HepG2 (cell line): ENCODE results near the gene KRTAP9-2. TPM values are rescaled to one million over a fixed set of nuclear protein-coding genes. Genes with fewer than 3 reads are reported as not detected.
"Not testable (repeated sequence)": the region's sequence is repeated elsewhere in the genome, so short reads cannot be mapped to it uniquely, and the experiment has no call there.

ENCODE experiments used
- ATAC-seq: fragments of 200-7000 bp; cut with Tn5 transposase; 3 replicates; pipeline ENCODE4 v1.9.1; 2020; ENCODE audit warnings: mild to moderate bottlenecking, moderate library complexity
- BruUV-seq: library from RNA; stranded (reverse); fragments of 400-500 nt; replicated peaks from 2 replicates; lab custom pipeline; 2021; lab: Mats Ljungman, UMichigan
- CTCF ChIA-PET: fragments of 300-600 bp; formaldehyde crosslinking; extraction: SDS; loops from one replicate; lab custom pipeline; 2021; ENCODE audit warnings: low total read pairs, inconsistent platforms, low intra/inter-chr PET ratio; lab: Yijun Ruan, JAX
- POLR2A ChIA-PET: fragments of 350-600 bp; sonication (Branson Sonifier 250); formaldehyde crosslinking; loops from one replicate; lab custom pipeline; 2020; ENCODE audit warnings: antibody characterized with exemption, inconsistent platforms; lab: Yijun Ruan, JAX
- DNase-seq: peaks from one replicate; pipeline ENCODE4 v3.0.0-alpha.2; 2015; ENCODE audit warnings: low spot score
- FAIRE-seq: peaks from 3 replicates; lab custom pipeline; 2011; peaks lifted over from hg19 to GRCh38; lab: Jason Lieb, UNC
- H2AFZ ChIP-seq: one replicate; pipeline ENCODE4 v1.6.1; 2011; ENCODE audit warnings: low read length, inconsistent platforms
- H3K27ac ChIP-seq: fragments of 300-600 bp; 3 replicates; pipeline ENCODE4 v1.8.0; 2011; ENCODE audit warnings: mixed run types, mild to moderate bottlenecking, mixed read lengths, low read length, inconsistent platforms; ENCODE audit not compliant: insufficient read depth; ENCODE audit errors: extremely low read length
- H3K27me3 ChIP-seq, 2 experiments: fragments of 200-600 bp in 1 of 2; 2 replicates in 1 of 2; 3 replicates in 1 of 2; pipeline versions ENCODE4 v1.6.0 to v1.8.0; 2011; ENCODE audit warnings: low read length in 2 of 2, mild to moderate bottlenecking in 2 of 2, moderate library complexity in 2 of 2, inconsistent platforms in 1 of 2; ENCODE audit not compliant: insufficient read depth in 2 of 2, control insufficient read depth in 1 of 2
- H3K36me3 ChIP-seq, 2 experiments: fragments of 200-600 bp in 1 of 2; replicated peaks in 1 of 2; 2 replicates in 1 of 2; 3 replicates in 1 of 2; pipeline versions ENCODE4 v1.5.1 to v1.8.0; 2011; ENCODE audit warnings: low read length in 2 of 2, inconsistent platforms in 1 of 2; ENCODE audit not compliant: insufficient read depth in 2 of 2, control insufficient read depth in 1 of 2
- H3K4me1 ChIP-seq: 2 replicates; pipeline ENCODE4 v1.5.1; 2012; ENCODE audit warnings: low read length, inconsistent platforms; ENCODE audit not compliant: insufficient read depth
- H3K4me2 ChIP-seq: 2 replicates; pipeline ENCODE4 v1.6.0; 2011; ENCODE audit warnings: low read depth, low read length, inconsistent platforms
- H3K4me3 ChIP-seq, 3 experiments: fragments of 200-600 bp in 1 of 3; sonication (generic), shearing (Covaris generic) in 1 of 3; replicated peaks in 1 of 3; 2 replicates each; pipeline ENCODE4 v1.5.1; 2011 to 2016; ENCODE audit warnings: low read length in 3 of 3, inconsistent platforms in 2 of 3, low read depth in 2 of 3, mild to moderate bottlenecking in 2 of 3, control low read depth in 1 of 3, mixed read lengths in 1 of 3; ENCODE audit not compliant: insufficient read depth in 1 of 3
- H3K79me2 ChIP-seq: one replicate; pipeline ENCODE4 v1.6.1; 2011; ENCODE audit warnings: low read length, inconsistent platforms; ENCODE audit not compliant: insufficient read depth
- H3K9ac ChIP-seq: 2 replicates; pipeline ENCODE4 v1.6.0; 2011; ENCODE audit warnings: mild to moderate bottlenecking, low read depth, low read length, inconsistent platforms; ENCODE audit not compliant: insufficient read depth
- H3K9me3 ChIP-seq: 2 replicates; pipeline ENCODE4 v1.5.1; 2012; ENCODE audit warnings: mild to moderate bottlenecking, low read length
- H4K20me1 ChIP-seq: 2 replicates; pipeline ENCODE4 v1.6.0; 2011; ENCODE audit warnings: inconsistent platforms, mild to moderate bottlenecking, low read length, moderate library complexity; ENCODE audit not compliant: insufficient read depth
- CCAR2 ChIP-seq: fragments of 200-400 bp; formaldehyde crosslinking; optimal IDR thresholded peaks from 2 replicates; pipeline ENCODE3; 2018; ENCODE audit warnings: low read depth, mild to moderate bottlenecking, low read length, moderate library complexity
- DMTF1 ChIP-seq: sonication (generic); formaldehyde crosslinking; IDR thresholded peaks from 2 replicates; pipeline ENCODE4 v1.4.0; 2020; ENCODE audit warnings: mild to moderate bottlenecking, missing genetic modification reagents
- HES4 ChIP-seq: sonication (generic); formaldehyde crosslinking; IDR thresholded peaks from 2 replicates; pipeline ENCODE4 v1.9.0; 2021; ENCODE audit warnings: mild to moderate bottlenecking, missing genetic modification reagents, borderline replicate concordance
- HIVEP1 ChIP-seq: sonication (generic); formaldehyde crosslinking; IDR thresholded peaks from 2 replicates; pipeline ENCODE4 v1.4.0; 2020; ENCODE audit warnings: mild to moderate bottlenecking, missing genetic modification reagents
- HNRNPUL1 ChIP-seq: fragments of 200-400 bp; formaldehyde crosslinking; IDR thresholded peaks from 2 replicates; pipeline ENCODE4 v1.6.1; 2017; ENCODE audit warnings: low read depth, mild to moderate bottlenecking, low read length, moderate library complexity
- PRMT3 ChIP-seq: sonication (generic); formaldehyde crosslinking; IDR thresholded peaks from 2 replicates; pipeline ENCODE4 v1.8.1; 2022; ENCODE audit warnings: low read depth, mild to moderate bottlenecking, moderate library complexity, missing genetic modification reagents, borderline replicate concordance
- RFXAP ChIP-seq: sonication (generic); formaldehyde crosslinking; IDR thresholded peaks from 2 replicates; pipeline ENCODE4 v1.4.0; 2020; ENCODE audit warnings: missing genetic modification reagents, borderline replicate concordance
- ZBTB14 ChIP-seq: sonication (generic); formaldehyde crosslinking; IDR thresholded peaks from 2 replicates; pipeline ENCODE4 v1.4.0; 2020; ENCODE audit warnings: missing genetic modification reagents
- ZBTB3 ChIP-seq: sonication (generic); formaldehyde crosslinking; IDR thresholded peaks from 2 replicates; pipeline ENCODE4 v1.4.0; 2020; ENCODE audit warnings: low read depth, mild to moderate bottlenecking, moderate library complexity, missing genetic modification reagents, borderline replicate concordance
- ZBTB37 ChIP-seq: sonication (generic); formaldehyde crosslinking; IDR thresholded peaks from 2 replicates; pipeline ENCODE4 v1.4.0; 2020; ENCODE audit warnings: mild to moderate bottlenecking, missing genetic modification reagents
- ZFP36L2 ChIP-seq: sonication (generic); formaldehyde crosslinking; IDR thresholded peaks from 2 replicates; pipeline ENCODE4 v1.4.0; 2020; ENCODE audit warnings: missing genetic modification reagents
- WGBS: methylation state at CpG from one replicate; pipeline ENCODE4 v1.1.6; 2017; ENCODE audit warnings: low lambda C conversion rate; 5-methylcytosine and 5-hydroxymethylcytosine counted together
- in situ Hi-C: cut with HindIII; loops from 2 replicates; pipeline ENCODE4 v1.10.0; 2017; ENCODE audit warnings: low pct_unique_long_range_greater_than_20kb; ENCODE audit not compliant: extremely low pct_ligation_motif_present
- intact Hi-C: fragments of 100-400 bp; cut with micrococcal nuclease; formaldehyde crosslinking; loops from one replicate; pipeline ENCODE4 v1.10.0; 2022; ENCODE audit not compliant: unreplicated experiment
- polyA plus RNA-seq, 8 experiments: library from polyadenylated mRNA; depleted of rRNA in 3 of 8; stranded (reverse) in 7 of 8; unstranded in 1 of 8; fragments of >200 nt; fragmentation: Illumina TruSeq in 4 of 8; extraction: Trizol in 4 of 8; gene quantifications; 2 replicates each; pipeline versions ENCODE4 v1.2.1 to v1.2.3, GENCODE V29; 2011 to 2016; ENCODE audit warnings: low read depth in 4 of 8, missing spikeins in 1 of 8, mixed read lengths in 1 of 8; ENCODE audit not compliant: insufficient read depth in 1 of 8
- total RNA-seq, 5 experiments: library from RNA; depleted of rRNA; stranded (reverse); fragments of >200 nt; fragmentation: Illumina TruSeq; extraction: Trizol; gene quantifications; 2 replicates each; pipeline ENCODE4 v1.2.3, GENCODE V29; 2016; ENCODE audit warnings: low read depth in 1 of 5
- TF ChIP-seq, protein P1 (sequence below): sonication (generic); formaldehyde crosslinking; IDR thresholded peaks from 2 replicates; pipeline ENCODE4 v1.4.0; 2020; ENCODE audit warnings: mild to moderate bottlenecking, low read depth, missing genetic modification reagents
- TF ChIP-seq, protein P2 (sequence below): sonication (generic); formaldehyde crosslinking; conservative IDR thresholded peaks from 2 replicates; pipeline ENCODE4 v1.8.1; 2023; ENCODE audit warnings: missing genetic modification reagents

KRTAP9-2 gene
- total and polyA plus RNA-seq, 2 of the 13 experiments (the other 11 are each of a cell fraction or from before 2014, with no cell fraction given), result not detected

GRCh38 chr17:41271858-41272257 lies 45.4 kb downstream of the KRTAP9-2 start (continued):
- TF ChIP-seq, protein P1, sequence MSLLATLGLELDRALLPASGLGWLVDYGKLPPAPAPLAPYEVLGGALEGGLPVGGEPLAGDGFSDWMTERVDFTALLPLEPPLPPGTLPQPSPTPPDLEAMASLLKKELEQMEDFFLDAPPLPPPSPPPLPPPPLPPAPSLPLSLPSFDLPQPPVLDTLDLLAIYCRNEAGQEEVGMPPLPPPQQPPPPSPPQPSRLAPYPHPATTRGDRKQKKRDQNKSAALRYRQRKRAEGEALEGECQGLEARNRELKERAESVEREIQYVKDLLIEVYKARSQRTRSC (CRISPR knock-in tag), result no peak
- no peak for TF ChIP-seq HNRNPUL1
- no peak for TF ChIP-seq HIVEP1 (CRISPR knock-in tag)
- TF ChIP-seq ZFP36L2 (CRISPR knock-in tag), result no peak
- no peak for TF ChIP-seq ZBTB37 (CRISPR knock-in tag)
- no peak for TF ChIP-seq ZBTB3 (CRISPR knock-in tag)
- TF ChIP-seq RFXAP (CRISPR knock-in tag), result no peak
- TF ChIP-seq CCAR2, result no peak
- TF ChIP-seq PRMT3 (CRISPR knock-in tag), result no peak
- TF ChIP-seq ZBTB14 (CRISPR knock-in tag), result no peak
- no peak for TF ChIP-seq HES4 (CRISPR knock-in tag)
- TF ChIP-seq, protein P2, sequence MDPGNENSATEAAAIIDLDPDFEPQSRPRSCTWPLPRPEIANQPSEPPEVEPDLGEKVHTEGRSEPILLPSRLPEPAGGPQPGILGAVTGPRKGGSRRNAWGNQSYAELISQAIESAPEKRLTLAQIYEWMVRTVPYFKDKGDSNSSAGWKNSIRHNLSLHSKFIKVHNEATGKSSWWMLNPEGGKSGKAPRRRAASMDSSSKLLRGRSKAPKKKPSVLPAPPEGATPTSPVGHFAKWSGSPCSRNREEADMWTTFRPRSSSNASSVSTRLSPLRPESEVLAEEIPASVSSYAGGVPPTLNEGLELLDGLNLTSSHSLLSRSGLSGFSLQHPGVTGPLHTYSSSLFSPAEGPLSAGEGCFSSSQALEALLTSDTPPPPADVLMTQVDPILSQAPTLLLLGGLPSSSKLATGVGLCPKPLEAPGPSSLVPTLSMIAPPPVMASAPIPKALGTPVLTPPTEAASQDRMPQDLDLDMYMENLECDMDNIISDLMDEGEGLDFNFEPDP (CRISPR knock-in tag), result no peak
- TF ChIP-seq DMTF1 (CRISPR knock-in tag), result no peak

DNA sequence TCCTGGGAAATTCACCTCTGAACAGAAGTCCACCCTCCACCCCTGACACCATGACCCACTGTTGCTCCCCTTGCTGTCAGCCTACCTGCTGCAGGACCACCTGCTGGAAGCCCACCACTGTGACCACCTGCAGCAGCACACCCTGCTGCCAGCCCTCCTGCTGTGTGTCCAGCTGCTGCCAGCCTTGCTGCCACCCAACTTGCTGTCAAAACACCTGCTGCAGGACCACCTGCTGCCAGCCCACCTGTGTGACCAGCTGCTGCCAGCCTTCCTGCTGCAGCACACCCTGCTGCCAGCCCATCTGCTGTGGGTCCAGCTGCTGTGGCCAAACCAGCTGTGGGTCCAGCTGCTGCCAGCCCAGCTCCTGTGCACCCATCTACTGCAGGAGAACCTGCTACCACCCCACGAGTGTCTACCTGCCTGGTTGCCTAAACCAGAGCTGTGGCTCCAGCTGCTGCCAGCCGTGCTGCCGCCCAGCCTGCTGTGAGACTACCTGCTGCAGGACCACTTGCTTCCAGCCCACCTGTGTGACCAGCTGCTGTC lies 49.3 kb downstream of the KRTAP9-2 start, which contains the start of gene KRTAP9-7:
Gene KRTAP9-7 (plus strand): TSS at position 51 of the 543 bp plus-strand sequence. CDS start 0 bp downstream, at position 51.
- H3K4me2 ChIP-seq, DNase-seq, ATAC-seq, in situ Hi-C loops, FAIRE-seq, H3K4me1 ChIP-seq, H3K9me3 ChIP-seq, H3K36me3 ChIP-seq, H3K27ac ChIP-seq, H3K27me3 ChIP-seq, POLR2A ChIA-PET, H3K9ac ChIP-seq, H4K20me1 ChIP-seq, CTCF ChIA-PET, BruUV-seq, intact Hi-C loops, H3K79me2 ChIP-seq, H2AFZ ChIP-seq, H3K4me3 ChIP-seq: not testable (repeated sequence)
- WGBS, result 69% methylated on average over 2 of the region's 3 CpGs
